Spinal cord (tissue), 10 donors: ENCODE data around the gene DUSP5. TPM values are rescaled to one million over a fixed set of nuclear protein-coding genes. Genes with fewer than 3 reads are reported as not detected.

ENCODE experiments used
- DNase-seq, 6 donors: peaks; one replicate each; pipeline versions ENCODE4 v3.0.0 to v3.0.0-alpha.2; 2013 to 2015; ENCODE audit warnings: low spot score in 6 of 6, low read depth in 4 of 6
- H3K27ac ChIP-seq: one replicate; pipeline ENCODE4 v1.5.1; 2013; ENCODE audit warnings: low read depth, low read length, control low read depth
- H3K27me3 ChIP-seq: one replicate; pipeline ENCODE4 v1.6.1; 2013; ENCODE audit warnings: low read length; ENCODE audit not compliant: control insufficient read depth, insufficient read depth
- H3K36me3 ChIP-seq: one replicate; pipeline ENCODE4 v1.6.1; 2013; ENCODE audit warnings: low read length; ENCODE audit not compliant: control insufficient read depth, insufficient read depth
- H3K4me1 ChIP-seq: one replicate; pipeline ENCODE4 v1.6.1; 2013; ENCODE audit warnings: low read length; ENCODE audit not compliant: control insufficient read depth, insufficient read depth
- H3K4me3 ChIP-seq: one replicate; pipeline ENCODE4 v1.5.1; 2013; ENCODE audit warnings: low read depth, low read length, control low read depth
- H3K9me3 ChIP-seq: one replicate; pipeline ENCODE4 v1.6.1; 2013; ENCODE audit warnings: low read length; ENCODE audit not compliant: control insufficient read depth, insufficient read depth
- WGBS: methylation state at CpG from one replicate; pipeline ENCODE4 v1.1.5; 2013; ENCODE audit warnings: missing lambda C conversion rate; ENCODE audit not compliant: insufficient coverage; 5-methylcytosine and 5-hydroxymethylcytosine counted together
- polyA plus RNA-seq, 2 donors: library from polyadenylated mRNA; unstranded; fragments of 120-200 nt; gene quantifications; one replicate each; pipeline ENCODE4 v1.2.1, GENCODE V29; 2013; ENCODE audit not compliant: insufficient read length in 2 of 2
- total RNA-seq, 2 donors: library from RNA; depleted of rRNA in 1 of 2; stranded (reverse); fragments of 120-200 nt in 1 of 2; fragments of >200 nt in 1 of 2; gene quantifications; one replicate each; pipeline versions ENCODE4 v1.2.3 to v1.2.4, GENCODE V29; 2013 to 2014
- donor health status: healthy.

DUSP5 gene
- total and polyA plus RNA-seq, 4 donors: 4.7 to 11.2 (median 5.8) TPM

DNA sequence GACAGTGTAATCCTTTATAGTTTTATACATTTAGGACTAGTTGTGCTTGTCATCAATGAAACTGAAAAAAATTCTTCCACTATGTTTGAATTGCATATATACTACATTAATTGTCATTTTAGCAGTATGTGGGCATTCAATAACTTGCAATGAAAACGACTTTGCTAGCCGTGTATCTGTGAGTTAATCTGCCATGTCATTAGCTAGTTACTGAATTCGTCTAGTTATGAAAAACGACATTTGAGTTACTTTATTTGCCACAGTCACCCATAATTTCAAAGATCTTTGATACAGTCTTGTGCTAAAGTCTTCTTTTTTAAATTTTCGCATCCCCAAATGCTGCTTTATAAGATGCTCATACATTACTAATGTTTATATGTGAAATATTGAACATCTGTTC is 51.5 kb downstream of the DUSP5 start:
- no peaks in the 10 kb centered on the region for H3K9me3 ChIP-seq
- H3K4me1 ChIP-seq: peaks cover 5% of the 10 kb centered on the region
- no peak overlapping the region for H3K4me3 ChIP-seq
- H3K36me3 ChIP-seq: no peaks in the 10 kb centered on the region
- H3K27me3 ChIP-seq: no peaks in the 10 kb centered on the region
- DNase-seq: no peak
- H3K27ac ChIP-seq: no peak overlapping the region
- no CpG with 5 or more reads among the region's 5 CpGs for WGBS

DNA sequence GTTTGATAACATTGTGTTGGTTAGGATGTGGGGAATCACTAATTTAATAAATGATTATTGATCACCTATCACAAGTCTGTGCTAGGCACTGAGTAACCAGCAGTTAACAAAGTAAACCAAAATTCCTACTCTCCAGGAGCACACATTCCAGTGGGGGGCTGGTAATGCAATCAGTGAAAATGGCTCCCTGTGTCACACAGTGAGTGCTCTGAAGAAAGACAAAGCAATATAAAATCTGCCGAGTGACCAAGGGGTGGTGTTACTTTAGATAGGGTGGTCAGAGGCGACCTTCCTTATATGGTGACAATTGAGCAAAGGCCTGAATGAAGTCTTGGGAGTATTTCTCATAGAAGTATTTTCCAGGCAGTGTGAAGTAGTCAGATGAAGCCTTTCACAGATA is 56.2 kb downstream of the DUSP5 start:
- H3K4me1 ChIP-seq: no peaks in the 10 kb centered on the region
- no peak overlapping the region for H3K27ac ChIP-seq
- no peaks in the 10 kb centered on the region for H3K9me3 ChIP-seq
- no peaks in the 10 kb centered on the region for H3K36me3 ChIP-seq
- no peak for DNase-seq
- no peak overlapping the region for H3K4me3 ChIP-seq
- no peaks in the 10 kb centered on the region for H3K27me3 ChIP-seq
- WGBS: no CpG with 5 or more reads among the region's 2 CpGs

DNA sequence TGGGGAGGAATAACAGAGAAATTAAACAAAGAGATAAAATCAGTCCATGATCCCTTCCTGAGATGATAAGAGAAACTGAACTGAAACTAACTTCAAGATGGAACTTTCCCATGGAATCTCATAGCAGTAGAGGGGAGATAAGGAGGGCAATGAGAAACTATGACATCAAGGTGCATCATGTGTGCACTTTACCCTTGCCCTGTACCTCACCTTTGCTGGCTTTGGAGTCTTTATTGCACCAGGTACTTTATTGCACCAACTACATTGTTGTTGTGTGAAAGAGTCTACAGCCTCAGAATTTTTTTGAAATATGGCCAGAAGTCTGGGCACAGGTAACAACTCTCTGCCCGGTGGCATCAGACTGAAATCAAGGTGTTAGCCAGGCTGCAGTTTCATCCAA is 58.6 kb downstream of the DUSP5 start:
- Histone ChIP-seq H3K27ac (no peak overlapping the region), H3K27me3 (no peaks in the 10 kb centered on the region), H3K36me3 (no peaks in the 10 kb centered on the region), H3K4me3 (no peak overlapping the region), H3K9me3 (no peaks in the 10 kb centered on the region), H3K4me1 (no peaks in the 10 kb centered on the region)
- DNase-seq: no peak
- WGBS: 100% methylated on average over 1 of the region's 1 CpG

DNA sequence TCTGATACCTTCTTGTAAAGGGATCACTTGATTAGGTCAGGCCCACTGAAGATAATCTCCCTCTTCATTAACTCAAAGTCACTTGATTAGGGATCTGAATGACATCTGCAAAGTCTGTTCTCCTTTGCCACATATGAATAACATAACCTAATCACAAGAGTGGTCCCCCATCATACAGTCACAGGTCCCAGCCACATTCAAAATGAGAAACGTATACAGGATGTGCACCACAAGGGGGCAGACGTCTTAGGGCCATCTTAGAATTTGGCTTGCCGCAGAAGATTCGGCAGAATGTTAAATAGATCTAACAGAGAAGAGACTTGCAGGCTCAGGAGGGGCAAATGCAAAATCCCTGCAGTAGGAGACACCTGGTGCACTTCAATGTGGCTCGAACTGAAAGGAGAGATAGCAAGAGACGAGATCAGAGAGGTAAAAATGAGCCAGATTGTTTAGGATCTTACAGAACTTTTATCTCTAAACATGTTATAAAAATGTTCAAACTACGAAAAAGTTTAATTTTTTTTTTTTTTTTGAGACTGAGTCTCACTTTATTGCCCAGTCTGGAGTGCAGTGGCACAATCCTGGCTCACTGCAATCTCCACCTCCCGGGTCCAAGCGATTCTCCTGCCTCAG is 59.4 kb downstream of the DUSP5 start:
- no peaks in the 10 kb centered on the region for H3K4me1 ChIP-seq
- H3K4me3 ChIP-seq: no peak overlapping the region
- no peaks in the 10 kb centered on the region for H3K36me3 ChIP-seq
- H3K27me3 ChIP-seq: no peaks in the 10 kb centered on the region
- no peaks in the 10 kb centered on the region for H3K9me3 ChIP-seq
- no peak overlapping the region for H3K27ac ChIP-seq
- DNase-seq: peak in 2 of 6 donors; percentile 66 to 76
- 35% methylated on average over 6 of the region's 9 CpGs for WGBS

DNA sequence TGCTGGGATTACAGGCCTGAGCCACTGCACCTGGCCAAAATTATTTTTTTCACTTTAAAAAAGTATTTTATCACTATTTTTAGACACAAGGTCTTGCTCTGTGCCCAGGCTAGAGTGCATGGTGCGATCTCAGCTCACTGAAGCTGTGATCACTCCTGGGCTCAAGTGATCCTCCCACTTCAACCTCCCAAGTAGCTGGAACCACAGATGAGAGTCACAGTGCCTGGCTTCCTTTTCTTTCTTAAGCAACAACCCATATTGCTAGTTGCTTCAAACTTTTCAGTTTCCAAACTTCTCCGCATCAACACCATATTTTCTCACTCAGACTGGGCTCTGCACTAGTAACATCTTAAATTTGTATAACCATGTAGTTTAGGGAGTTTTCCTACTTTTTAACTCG is 60.3 kb downstream of the DUSP5 start:
- WGBS: 96% methylated on average over 2 of the region's 3 CpGs
- DNase-seq: no peak
- no peaks in the 10 kb centered on the region for H3K9me3 ChIP-seq
- no peak overlapping the region for H3K4me3 ChIP-seq
- H3K36me3 ChIP-seq: no peaks in the 10 kb centered on the region
- no peak overlapping the region for H3K27ac ChIP-seq
- no peaks in the 10 kb centered on the region for H3K4me1 ChIP-seq
- H3K27me3 ChIP-seq: no peaks in the 10 kb centered on the region

DNA sequence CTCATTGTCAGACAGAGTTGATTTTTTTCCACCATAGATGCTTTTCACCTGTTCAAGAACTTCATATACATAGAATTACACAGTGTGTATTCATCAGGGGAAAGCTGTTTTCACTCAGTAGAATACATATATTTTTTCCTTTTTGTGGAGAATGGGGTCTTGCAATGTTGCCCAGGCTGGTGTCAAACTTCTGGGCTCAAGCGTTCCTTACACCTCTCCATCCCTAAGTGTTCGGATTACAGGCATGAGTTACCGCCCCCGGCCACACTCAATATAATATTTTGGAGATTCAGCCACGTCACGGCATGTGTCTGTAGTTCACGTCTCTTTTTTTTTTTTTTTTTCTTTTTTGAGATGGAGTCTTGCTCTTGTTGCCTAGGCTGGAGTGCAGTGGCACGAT is 62.3 kb downstream of the DUSP5 start:
- WGBS: no CpG with 5 or more reads among the region's 8 CpGs
- H3K27ac ChIP-seq: no peak overlapping the region
- DNase-seq: no peak
- no peaks in the 10 kb centered on the region for H3K36me3 ChIP-seq
- no peaks in the 10 kb centered on the region for H3K27me3 ChIP-seq
- H3K9me3 ChIP-seq: no peaks in the 10 kb centered on the region
- H3K4me1 ChIP-seq: no peaks in the 10 kb centered on the region
- H3K4me3 ChIP-seq: no peak overlapping the region

Other genes starting within 250 kb of the DUSP5 start
- gene SMNDC1, start 193.0 kb upstream of the DUSP5 start, total RNA-seq: 10 to 100 TPM; 14.2 to 15.2 TPM
- 10 to 100 TPM; 29.8 to 35.5 TPM for gene SMNDC1, start 193.0 kb upstream of the DUSP5 start, polyA plus RNA-seq
- gene SMC3, start 69.8 kb downstream of the DUSP5 start, total RNA-seq: 10 to 100 TPM; 41.5 to 53.8 TPM
- 10 to 100 TPM; 45.3 to 70.0 TPM for gene SMC3, start 69.8 kb downstream of the DUSP5 start, polyA plus RNA-seq
- 1 to 10 TPM; 1.1 to 2.0 TPM for gene RBM20, start 146.4 kb downstream of the DUSP5 start, total RNA-seq
- 1 to 10 TPM; 1.3 to 2.2 TPM for gene RBM20, start 146.4 kb downstream of the DUSP5 start, polyA plus RNA-seq